ENCODE results near the gene AGR2.

Gene AGR2

DNA sequence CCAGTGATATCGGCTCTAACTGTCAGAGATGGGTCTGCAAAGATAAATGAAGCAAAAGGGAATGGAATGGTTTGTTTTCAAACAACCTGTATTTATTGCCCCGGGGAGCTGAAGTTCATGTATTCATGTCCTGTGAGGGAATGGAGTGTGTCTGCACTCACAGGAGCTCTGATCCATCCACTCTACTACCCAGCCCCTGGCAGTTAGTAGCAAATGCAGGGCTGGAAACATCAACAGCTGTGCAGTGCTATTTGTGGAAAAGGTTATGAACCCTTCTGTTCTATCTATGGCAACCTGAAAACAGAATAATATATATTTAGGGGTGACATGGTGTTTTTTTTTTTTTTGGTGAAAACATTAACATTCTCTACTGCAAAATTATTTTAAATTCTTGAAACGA lies 9.8 kb downstream of the AGR2 start:
- H2BK5ac ChIP-seq (ENCODE audit: low read length): no peak overlapping the region
- no peaks in the 10 kb centered on the region for H3K4me1 ChIP-seq (ENCODE audit: control insufficient read depth in 2 of 2, insufficient read depth in 1 of 2, low read depth in 1 of 2, low read length in 2 of 2)
- DNase-seq (ENCODE audit: low spot score): no peak
- no peak overlapping the region for H3K4me2 ChIP-seq (ENCODE audit: insufficient read depth, low read length, poor library complexity, severe bottlenecking)
- no peak overlapping the region for H4K91ac ChIP-seq (ENCODE audit: low read depth, low read length, poor library complexity)
- no peak overlapping the region for H2BK12ac ChIP-seq (ENCODE audit: low read length)
- no peaks in the 10 kb centered on the region for H3K79me1 ChIP-seq (ENCODE audit: low read depth, low read length)
- H3K27me3 ChIP-seq (ENCODE audit: control insufficient read depth in 3 of 3, insufficient read depth in 3 of 3, low read depth in 1 of 3, low read length in 3 of 3): no peaks in the 10 kb centered on the region
- no peaks in the 10 kb centered on the region for H3K36me3 ChIP-seq (replicated peaks in 1 of 2; ENCODE audit: control insufficient read depth in 2 of 2, insufficient read depth in 2 of 2, low read length in 2 of 2)
- H2AK5ac ChIP-seq (ENCODE audit: low read depth, low read length): no peak overlapping the region
- H2BK15ac ChIP-seq (ENCODE audit: low read length): no peak overlapping the region
- H2BK120ac ChIP-seq (ENCODE audit: low read depth, low read length): no peak overlapping the region
- no peak overlapping the region for H2AFZ ChIP-seq (ENCODE audit: low read length)
- no peak overlapping the region for H3K9ac ChIP-seq (ENCODE audit: low read depth, low read length, poor library complexity)
- H3K4me3 ChIP-seq (ENCODE audit: low read length in 2 of 2): no peak overlapping the region
- no peak overlapping the region for H3K4ac ChIP-seq (ENCODE audit: low read length)
- no peak overlapping the region for H3K23ac ChIP-seq (ENCODE audit: low read depth, low read length, poor library complexity)
- no peak overlapping the region for H3K18ac ChIP-seq (ENCODE audit: low read length)
- no peak overlapping the region for H3K14ac ChIP-seq (ENCODE audit: low read length)
- no peaks in the 10 kb centered on the region for H3K9me3 ChIP-seq (replicated peaks in 1 of 2; ENCODE audit: control insufficient read depth in 2 of 2, insufficient read depth in 1 of 2, low read depth in 1 of 2, low read length in 2 of 2)
- H3K27ac ChIP-seq (replicated peaks; ENCODE audit: low read length): no peak overlapping the region
- H4K8ac ChIP-seq (ENCODE audit: low read depth, low read length): no peak overlapping the region
- WGBS, 2 donors (ENCODE audit: extremely low coverage in 2 of 2, insufficient read length in 2 of 2, insufficient replicate concordance in 1 of 2): no CpG with 5 or more reads among the region's 3 CpGs

DNA sequence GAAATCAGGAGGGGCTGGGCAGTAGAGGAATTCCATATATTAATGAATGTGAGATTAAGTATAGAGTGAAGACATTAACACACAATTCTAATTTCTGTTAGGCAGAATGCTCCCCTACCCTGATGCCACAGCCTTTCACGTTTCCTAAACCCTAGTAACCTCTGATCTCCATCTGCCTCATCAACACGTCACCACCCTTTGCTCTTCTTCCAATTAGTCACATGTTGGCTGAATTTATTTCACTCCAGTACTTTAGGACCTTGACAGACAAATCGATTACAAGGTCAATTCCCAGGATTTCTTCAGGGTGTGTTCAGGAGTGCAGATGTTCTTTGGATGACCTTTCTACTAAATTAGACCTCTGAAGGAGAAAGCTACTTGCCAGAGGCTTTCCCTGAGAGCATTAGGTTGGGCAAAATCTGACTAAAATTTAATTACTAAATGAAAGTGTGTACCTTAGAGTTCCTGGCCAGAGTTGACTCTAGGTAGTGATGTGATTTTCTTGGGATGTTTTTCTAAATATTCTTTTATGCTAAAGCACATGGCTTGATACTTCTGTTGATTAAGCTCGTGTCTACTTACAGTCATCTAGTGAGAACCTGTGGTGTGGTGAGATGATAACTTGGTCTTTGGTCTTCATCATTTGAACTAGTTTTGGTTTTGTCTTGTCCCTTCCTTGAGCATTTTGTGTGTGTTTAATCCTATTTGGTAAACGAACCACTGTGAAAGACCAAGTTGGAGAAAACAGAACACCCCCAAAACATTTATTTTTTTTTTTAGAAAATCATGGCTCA lies 12.7 kb downstream of the AGR2 start:
- Histone ChIP-seq H2BK15ac (ENCODE audit: low read length) (no peak overlapping the region), H3K18ac (ENCODE audit: low read length) (no peak overlapping the region), H2BK120ac (ENCODE audit: low read depth, low read length) (no peak overlapping the region), H3K27me3 (ENCODE audit: control insufficient read depth in 3 of 3, insufficient read depth in 3 of 3, low read depth in 1 of 3, low read length in 3 of 3) (no peaks in the 10 kb centered on the region), H2AK5ac (ENCODE audit: low read depth, low read length) (no peak overlapping the region), H3K9me3 (replicated peaks in 1 of 2; ENCODE audit: control insufficient read depth in 2 of 2, insufficient read depth in 1 of 2, low read depth in 1 of 2, low read length in 2 of 2) (no peaks in the 10 kb centered on the region), H3K4me1 (ENCODE audit: control insufficient read depth in 2 of 2, insufficient read depth in 1 of 2, low read depth in 1 of 2, low read length in 2 of 2) (no peaks in the 10 kb centered on the region), H4K91ac (ENCODE audit: low read depth, low read length, poor library complexity) (no peak overlapping the region), H2BK12ac (ENCODE audit: low read length) (no peak overlapping the region), H4K8ac (ENCODE audit: low read depth, low read length) (no peak overlapping the region), H3K9ac (ENCODE audit: low read depth, low read length, poor library complexity) (no peak overlapping the region), H3K4me2 (ENCODE audit: insufficient read depth, low read length, poor library complexity, severe bottlenecking) (no peak overlapping the region), H3K14ac (ENCODE audit: low read length) (no peak overlapping the region), H3K4ac (ENCODE audit: low read length) (no peak overlapping the region), H3K79me1 (ENCODE audit: low read depth, low read length) (no peaks in the 10 kb centered on the region), H2AFZ (ENCODE audit: low read length) (no peak overlapping the region), H3K27ac (replicated peaks; ENCODE audit: low read length) (no peak overlapping the region), H2BK5ac (ENCODE audit: low read length) (no peak overlapping the region), H3K4me3 (ENCODE audit: low read length in 2 of 2) (no peak overlapping the region), H3K23ac (ENCODE audit: low read depth, low read length, poor library complexity) (no peak overlapping the region), H3K36me3 (replicated peaks in 1 of 2; ENCODE audit: control insufficient read depth in 2 of 2, insufficient read depth in 2 of 2, low read length in 2 of 2) (peaks cover 0 to 7% of the 10 kb centered on the region in 2 donors)
- no CpG with 5 or more reads among the region's 5 CpGs for whole genome bisulfite sequencing, 2 donors (ENCODE audit: extremely low coverage in 2 of 2, insufficient read length in 2 of 2, insufficient replicate concordance in 1 of 2)
- DNase-seq (ENCODE audit: low spot score): no peak

DNA sequence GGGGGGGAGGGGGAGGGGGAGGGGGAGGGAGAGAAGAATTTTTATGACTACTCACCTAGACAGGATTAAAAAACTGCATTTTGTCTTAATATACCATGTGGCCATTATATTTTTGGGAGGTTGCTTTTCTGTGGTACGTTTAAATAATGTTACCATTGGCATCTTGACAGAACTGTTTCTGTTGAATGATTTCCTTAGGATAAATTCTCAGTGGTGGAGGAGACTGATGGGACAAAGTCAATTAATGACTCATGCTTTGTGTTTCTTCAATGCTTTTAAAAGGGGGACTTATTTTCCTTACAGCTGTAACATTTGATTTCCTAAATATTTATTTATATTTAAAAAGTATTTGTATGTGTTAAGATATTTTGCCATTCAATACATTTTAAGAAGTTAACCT lies 13.7 kb downstream of the AGR2 start:
- Histone ChIP-seq H3K79me1 (ENCODE audit: low read depth, low read length) (no peaks in the 10 kb centered on the region), H2AK5ac (ENCODE audit: low read depth, low read length) (no peak overlapping the region), H4K8ac (ENCODE audit: low read depth, low read length) (no peak overlapping the region), H3K14ac (ENCODE audit: low read length) (no peak overlapping the region), H3K18ac (ENCODE audit: low read length) (no peak overlapping the region), H3K27me3 (ENCODE audit: control insufficient read depth in 3 of 3, insufficient read depth in 3 of 3, low read depth in 1 of 3, low read length in 3 of 3) (no peaks in the 10 kb centered on the region), H3K4me2 (ENCODE audit: insufficient read depth, low read length, poor library complexity, severe bottlenecking) (no peak overlapping the region), H3K27ac (replicated peaks; ENCODE audit: low read length) (no peak overlapping the region), H3K9ac (ENCODE audit: low read depth, low read length, poor library complexity) (no peak overlapping the region), H3K4me3 (ENCODE audit: low read length in 2 of 2) (no peak overlapping the region), H3K36me3 (replicated peaks in 1 of 2; ENCODE audit: control insufficient read depth in 2 of 2, insufficient read depth in 2 of 2, low read length in 2 of 2) (peaks cover 0 to 7% of the 10 kb centered on the region in 2 donors), H2BK120ac (ENCODE audit: low read depth, low read length) (no peak overlapping the region), H4K91ac (ENCODE audit: low read depth, low read length, poor library complexity) (no peak overlapping the region), H3K4me1 (ENCODE audit: control insufficient read depth in 2 of 2, insufficient read depth in 1 of 2, low read depth in 1 of 2, low read length in 2 of 2) (no peaks in the 10 kb centered on the region), H2BK5ac (ENCODE audit: low read length) (no peak overlapping the region), H2AFZ (ENCODE audit: low read length) (no peak overlapping the region), H2BK12ac (ENCODE audit: low read length) (no peak overlapping the region), H3K4ac (ENCODE audit: low read length) (no peak overlapping the region), H3K23ac (ENCODE audit: low read depth, low read length, poor library complexity) (no peak overlapping the region), H2BK15ac (ENCODE audit: low read length) (no peak overlapping the region), H3K9me3 (replicated peaks in 1 of 2; ENCODE audit: control insufficient read depth in 2 of 2, insufficient read depth in 1 of 2, low read depth in 1 of 2, low read length in 2 of 2) (no peaks in the 10 kb centered on the region)
- WGBS, 2 donors (ENCODE audit: extremely low coverage in 2 of 2, insufficient read length in 2 of 2, insufficient replicate concordance in 1 of 2): no CpG with 5 or more reads among the region's 1 CpG
- DNase-seq (ENCODE audit: low spot score): no peak

DNA sequence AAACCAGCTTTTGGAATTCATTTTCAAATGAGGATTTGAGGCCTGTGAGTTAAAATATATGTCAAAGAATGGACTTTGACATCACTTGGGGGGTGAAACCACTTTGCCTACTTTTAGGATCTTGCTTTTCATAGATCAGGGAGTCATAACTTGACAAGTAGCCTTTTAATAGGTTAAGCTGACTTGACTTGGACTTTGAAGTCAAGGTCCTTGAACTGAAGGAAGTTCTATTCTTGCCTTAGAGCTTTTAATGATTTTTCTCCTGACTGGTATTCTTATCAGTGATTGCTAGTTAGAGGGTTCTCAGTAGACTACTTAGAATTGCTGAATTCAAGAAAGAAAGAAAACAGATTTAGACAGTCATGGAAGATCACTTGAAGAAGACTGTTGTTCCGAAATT lies 17.7 kb downstream of the AGR2 start:
- Histone ChIP-seq H2BK120ac (ENCODE audit: low read depth, low read length) (no peak overlapping the region), H3K14ac (ENCODE audit: low read length) (no peak overlapping the region), H3K9ac (ENCODE audit: low read depth, low read length, poor library complexity) (no peak overlapping the region), H3K18ac (ENCODE audit: low read length) (no peak overlapping the region), H2BK12ac (ENCODE audit: low read length) (no peak overlapping the region), H3K4me3 (ENCODE audit: low read length in 2 of 2) (no peak overlapping the region), H3K23ac (ENCODE audit: low read depth, low read length, poor library complexity) (no peak overlapping the region), H4K91ac (ENCODE audit: low read depth, low read length, poor library complexity) (no peak overlapping the region), H2BK5ac (ENCODE audit: low read length) (no peak overlapping the region), H3K27ac (replicated peaks; ENCODE audit: low read length) (no peak overlapping the region), H3K4ac (ENCODE audit: low read length) (no peak overlapping the region), H3K9me3 (replicated peaks in 1 of 2; ENCODE audit: control insufficient read depth in 2 of 2, insufficient read depth in 1 of 2, low read depth in 1 of 2, low read length in 2 of 2) (no peaks in the 10 kb centered on the region), H2AK5ac (ENCODE audit: low read depth, low read length) (no peak overlapping the region), H3K36me3 (replicated peaks in 1 of 2; ENCODE audit: control insufficient read depth in 2 of 2, insufficient read depth in 2 of 2, low read length in 2 of 2) (peaks cover 0 to 23% of the 10 kb centered on the region in 2 donors), H4K8ac (ENCODE audit: low read depth, low read length) (no peak overlapping the region), H3K79me1 (ENCODE audit: low read depth, low read length) (no peaks in the 10 kb centered on the region), H2AFZ (ENCODE audit: low read length) (no peak overlapping the region), H3K27me3 (ENCODE audit: control insufficient read depth in 3 of 3, insufficient read depth in 3 of 3, low read depth in 1 of 3, low read length in 3 of 3) (peaks cover 0 to 2% (median 0%) of the 10 kb centered on the region in 3 experiments), H2BK15ac (ENCODE audit: low read length) (no peak overlapping the region), H3K4me1 (ENCODE audit: control insufficient read depth in 2 of 2, insufficient read depth in 1 of 2, low read depth in 1 of 2, low read length in 2 of 2) (no peaks in the 10 kb centered on the region), H3K4me2 (ENCODE audit: insufficient read depth, low read length, poor library complexity, severe bottlenecking) (no peak overlapping the region)
- DNase-seq (ENCODE audit: low spot score): no peak
- no CpG with 5 or more reads among the region's 1 CpG for WGBS, 2 donors (ENCODE audit: extremely low coverage in 2 of 2, insufficient read length in 2 of 2, insufficient replicate concordance in 1 of 2)

All from neuronal stem cell (in vitro differentiated cells).